Skeletal muscle cell (primary cell): ENCODE data around the gene CROCC.
"Not testable (repeated sequence)": the region's sequence is repeated elsewhere in the genome, so short reads cannot be mapped to it uniquely, and the experiment has no call there.

Experiments used
- DNase-seq: peaks from one replicate; pipeline ENCODE4 v3.0.0-alpha.2; 2010; ENCODE audit warnings: low read depth
- H3K4me3 ChIP-seq: 2 replicates; pipeline ENCODE4 v1.5.1; 2011; ENCODE audit warnings: low read depth, mild to moderate bottlenecking, control low read depth, low read length, moderate library complexity

The CROCC gene

DNA sequence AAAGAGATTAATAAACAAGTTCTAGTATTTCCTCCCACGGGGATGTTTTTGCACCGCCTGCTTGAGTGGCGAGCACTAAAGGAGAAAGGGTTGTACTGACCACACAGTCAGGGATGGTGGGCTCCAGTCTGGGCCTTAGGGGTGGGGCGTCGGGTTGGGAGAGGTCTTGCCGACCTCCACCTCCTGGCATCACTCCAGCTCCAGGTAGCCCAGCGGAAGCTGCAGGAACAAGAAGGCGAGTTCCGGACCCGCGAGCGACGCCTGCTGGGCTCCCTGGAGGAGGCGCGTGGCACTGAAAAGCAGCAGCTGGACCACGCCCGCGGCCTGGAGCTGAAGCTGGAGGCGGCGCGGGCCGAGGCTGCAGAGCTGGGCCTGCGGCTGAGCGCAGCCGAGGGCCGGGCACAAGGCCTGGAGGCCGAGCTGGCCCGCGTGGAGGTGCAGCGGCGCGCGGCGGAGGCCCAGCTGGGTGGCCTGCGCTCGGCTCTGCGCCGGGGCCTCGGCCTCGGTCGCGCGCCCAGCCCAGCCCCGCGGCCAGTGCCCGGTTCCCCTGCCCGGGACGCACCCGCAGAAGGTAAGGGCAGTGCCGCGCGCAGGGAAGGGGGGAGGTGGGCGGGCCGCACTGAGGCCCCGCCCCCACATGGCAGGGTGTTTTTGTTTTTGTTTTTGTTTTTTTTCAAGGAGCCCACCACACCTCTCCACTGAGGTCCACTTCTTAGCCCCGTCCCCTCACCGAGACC is 39.0 kb downstream of the CROCC start:
- peak; percentile 31 for DNase-seq
- H3K4me3 ChIP-seq: peak overlapping the region; percentile 46

DNA sequence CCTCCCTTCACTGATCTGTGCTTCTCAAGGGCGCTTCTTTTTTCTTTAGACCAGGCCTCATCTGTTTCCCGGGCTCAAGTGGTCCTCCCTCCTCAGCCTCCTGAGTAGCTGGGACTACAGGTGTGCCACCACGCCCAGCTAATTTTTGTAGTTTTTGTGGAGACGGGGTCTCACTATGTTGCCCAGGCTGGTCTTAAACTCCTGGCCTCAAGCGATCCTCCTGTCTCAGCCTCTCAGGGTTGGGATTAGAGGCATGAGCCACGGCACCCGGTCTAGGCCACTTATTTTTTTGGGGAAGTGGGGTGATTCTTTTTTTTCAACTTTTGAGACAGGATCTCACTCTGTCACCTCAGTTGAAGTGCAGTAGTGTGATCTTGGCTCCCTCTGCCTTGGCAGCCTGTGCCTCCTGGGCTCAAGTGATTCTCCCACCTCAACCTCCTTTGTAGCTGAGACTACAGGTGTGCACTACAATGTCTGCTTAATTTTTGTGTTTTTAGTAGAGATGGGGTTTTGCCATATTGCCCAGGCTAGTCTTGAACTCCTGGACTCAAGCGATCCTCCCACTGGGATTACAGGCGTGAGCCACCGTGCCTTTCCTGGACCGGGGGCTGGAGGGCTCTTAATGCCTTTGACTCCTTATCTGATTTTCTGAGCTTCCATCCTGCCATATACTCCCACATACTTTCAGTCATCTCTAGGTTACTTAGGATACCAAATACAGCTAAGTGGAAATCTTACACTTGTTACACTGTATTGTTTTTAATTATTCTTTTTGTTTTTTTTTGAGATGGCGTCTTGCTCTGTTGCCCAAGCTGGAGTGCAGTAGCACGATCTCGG is 39.8 kb downstream of the CROCC start:
- peak overlapping the region; percentile 46 for H3K4me3 ChIP-seq
- no peak for DNase-seq

DNA sequence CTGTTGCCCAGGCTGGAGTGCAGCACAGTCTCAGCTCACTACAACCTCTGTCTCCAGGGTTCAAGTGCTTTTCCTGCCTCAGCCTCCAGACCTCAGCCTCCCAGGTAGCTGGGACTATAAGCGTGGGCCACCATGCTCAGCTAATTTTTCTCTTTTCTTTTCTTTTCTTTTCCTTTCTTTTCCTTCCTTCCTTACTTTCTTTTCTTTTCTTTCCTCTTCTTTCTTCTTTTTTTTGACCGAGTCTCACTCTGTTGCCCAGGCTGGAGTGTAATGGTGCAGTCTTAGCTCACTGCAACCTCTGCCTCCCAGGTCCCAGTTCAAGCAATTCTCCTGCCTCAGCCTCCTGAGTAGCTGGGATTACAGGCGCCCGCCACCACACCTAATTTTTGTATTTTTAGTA is 42.4 kb downstream of the CROCC start:
- not testable (repeated sequence) for DNase-seq, H3K4me3 ChIP-seq

DNA sequence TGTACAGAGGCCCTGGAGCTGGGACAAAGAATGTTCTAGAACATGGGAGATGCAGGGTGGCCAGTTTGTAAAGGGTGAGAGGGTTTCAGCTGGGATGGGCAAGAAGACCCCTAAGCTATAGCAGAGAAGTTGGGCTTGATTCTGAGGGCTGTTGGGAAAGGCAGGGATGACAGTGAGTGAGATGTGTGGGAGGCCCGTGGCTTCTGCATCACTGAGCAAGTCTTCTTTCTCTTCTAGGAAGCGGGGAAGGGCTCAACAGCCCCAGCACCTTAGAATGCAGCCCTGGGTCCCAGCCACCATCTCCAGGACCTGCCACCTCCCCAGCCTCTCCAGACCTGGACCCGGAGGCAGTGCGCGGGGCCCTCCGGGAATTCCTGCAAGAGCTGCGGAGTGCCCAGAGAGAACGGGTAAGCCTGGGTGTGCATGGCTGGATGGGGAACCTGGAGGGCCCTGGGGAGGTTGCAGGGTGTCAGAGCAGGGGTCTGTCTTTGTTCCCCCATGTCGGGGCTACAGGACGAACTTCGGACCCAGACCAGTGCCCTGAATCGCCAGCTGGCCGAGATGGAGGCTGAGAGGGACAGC is 43.8 kb downstream of the CROCC start:
- no peak overlapping the region for H3K4me3 ChIP-seq

DNA sequence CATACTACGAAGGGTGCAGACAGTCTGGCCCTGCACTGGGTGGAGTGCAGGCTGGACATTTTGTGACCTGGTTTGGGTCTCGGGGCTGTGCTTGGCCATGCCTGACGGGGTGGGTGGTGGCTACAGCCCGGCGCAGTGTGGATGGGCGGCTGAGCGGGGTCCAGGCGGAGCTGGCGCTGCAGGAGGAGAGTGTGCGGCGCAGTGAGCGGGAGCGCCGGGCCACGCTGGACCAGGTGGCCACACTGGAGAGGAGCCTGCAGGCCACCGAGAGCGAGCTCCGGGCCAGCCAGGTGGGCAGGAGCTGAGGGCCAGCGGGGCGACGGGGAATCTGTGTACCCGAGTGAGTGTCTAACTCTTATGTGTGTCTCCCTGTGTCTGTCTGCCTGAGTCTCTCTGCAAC is 44.6 kb downstream of the CROCC start:
- H3K4me3 ChIP-seq: no peak overlapping the region
- DNase-seq: no peak

More for the DNA sequence above, 43.8 kb downstream of the CROCC start:
- no peak for DNase-seq

DNA sequence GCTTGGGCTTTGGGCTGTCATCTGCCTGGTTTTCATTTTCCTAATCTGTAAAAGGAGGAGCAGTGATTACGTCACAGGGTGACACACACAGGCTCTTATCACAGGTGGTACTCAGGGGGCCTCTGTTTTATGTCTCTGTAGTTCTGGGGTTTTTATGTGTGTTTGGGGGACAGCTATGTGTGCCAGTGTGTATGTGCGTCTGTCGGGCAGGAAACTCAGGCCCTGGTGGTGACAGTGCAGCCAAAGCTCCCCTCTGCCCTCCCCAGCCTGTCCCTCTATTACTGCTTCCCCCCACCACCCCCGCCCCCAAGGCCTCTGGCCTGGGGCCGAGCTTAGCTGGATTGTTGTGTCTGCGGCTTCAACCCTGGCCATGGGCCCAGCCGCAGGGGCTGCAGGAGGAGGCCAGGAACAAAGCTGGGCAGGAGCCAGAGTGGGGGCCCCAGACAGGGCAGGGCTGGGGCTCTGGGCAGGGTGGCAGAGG is 45.4 kb downstream of the CROCC start:
- DNase-seq: peak; percentile 43
- no peak overlapping the region for H3K4me3 ChIP-seq

DNA sequence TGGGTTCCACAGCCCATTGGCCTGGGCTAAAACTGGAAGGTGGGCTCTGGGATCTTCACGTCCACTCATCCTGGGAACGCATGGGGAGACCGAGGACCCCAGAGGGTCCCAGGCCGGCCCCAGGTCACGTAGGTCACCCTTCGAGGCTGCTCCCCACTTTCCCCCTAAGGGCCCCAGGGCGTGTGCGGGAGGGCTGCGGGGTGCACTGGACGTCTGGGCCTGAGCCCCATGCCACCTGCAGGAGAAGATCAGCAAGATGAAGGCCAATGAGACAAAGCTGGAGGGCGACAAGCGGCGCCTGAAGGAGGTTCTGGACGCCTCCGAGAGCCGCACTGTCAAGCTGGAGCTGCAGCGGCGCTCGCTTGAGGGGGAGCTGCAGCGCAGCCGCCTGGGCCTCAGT is 46.2 kb downstream of the CROCC start:
- no peak for DNase-seq
- no peak overlapping the region for H3K4me3 ChIP-seq

DNA sequence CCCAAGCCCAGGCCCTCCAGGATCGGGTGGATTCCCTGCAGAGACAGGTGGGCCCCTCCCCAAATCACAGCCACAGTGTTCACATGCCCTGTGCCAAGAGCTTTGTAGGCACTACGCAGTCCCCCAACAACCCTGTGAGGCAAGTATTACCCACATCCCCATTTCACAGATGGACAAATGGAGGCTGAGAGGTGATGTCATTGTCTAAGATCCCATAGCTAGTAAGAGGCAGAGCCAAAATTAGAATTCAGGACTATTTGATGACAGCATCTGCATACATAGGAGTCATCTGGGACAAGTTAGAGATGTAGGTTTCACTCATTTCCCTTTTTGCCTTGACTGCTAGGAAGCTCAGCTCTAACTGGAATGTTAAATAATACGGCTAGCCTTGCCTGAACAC is 46.6 kb downstream of the CROCC start:
- no peak for DNase-seq

DNA sequence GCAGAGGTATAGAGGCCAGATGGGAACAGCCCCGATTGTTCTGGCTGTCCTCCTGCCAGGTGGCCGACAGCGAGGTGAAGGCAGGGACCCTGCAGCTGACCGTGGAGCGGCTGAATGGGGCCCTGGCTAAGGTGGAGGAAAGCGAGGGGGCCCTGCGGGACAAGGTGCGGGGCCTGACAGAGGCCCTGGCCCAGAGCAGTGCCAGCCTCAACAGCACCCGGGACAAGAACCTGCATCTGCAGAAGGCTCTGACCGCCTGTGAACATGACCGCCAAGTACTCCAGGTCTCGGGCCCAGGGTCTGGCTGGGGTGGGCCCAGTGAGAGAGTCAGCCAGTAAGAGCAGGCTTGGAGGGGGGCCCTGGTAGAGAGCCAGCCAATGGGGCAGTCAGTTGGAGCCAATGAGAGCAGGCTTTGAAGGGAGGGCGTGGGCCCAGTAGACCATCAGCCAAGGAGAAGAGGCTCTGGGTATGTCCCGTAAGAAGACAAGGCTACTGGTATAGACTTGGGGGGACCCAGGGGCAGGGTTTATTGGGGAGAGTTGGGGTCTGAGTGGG is 47.4 kb downstream of the CROCC start:
- DNase-seq: no peak
- H3K4me3 ChIP-seq: no peak overlapping the region

More for the DNA sequence above, 46.6 kb downstream of the CROCC start:
- no peak overlapping the region for H3K4me3 ChIP-seq

DNA sequence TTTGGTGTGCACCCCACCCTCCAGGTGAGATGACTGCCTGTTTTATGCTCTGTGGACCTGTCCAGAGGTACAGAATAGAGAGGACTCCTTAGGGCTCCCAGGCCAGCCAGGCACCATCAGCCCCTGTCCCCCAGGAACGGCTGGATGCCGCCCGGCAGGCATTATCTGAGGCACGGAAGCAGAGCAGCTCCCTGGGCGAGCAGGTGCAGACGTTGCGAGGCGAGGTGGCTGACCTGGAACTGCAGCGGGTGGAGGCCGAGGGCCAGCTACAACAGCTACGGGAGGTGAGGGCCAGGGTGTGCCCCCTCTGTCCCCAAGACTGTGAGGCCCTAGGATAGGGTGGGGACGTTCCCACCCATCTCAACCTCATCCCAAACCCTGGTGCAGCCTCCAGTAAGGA is 47.9 kb downstream of the CROCC start:
- H3K4me3 ChIP-seq: no peak overlapping the region
- no peak for DNase-seq

DNA sequence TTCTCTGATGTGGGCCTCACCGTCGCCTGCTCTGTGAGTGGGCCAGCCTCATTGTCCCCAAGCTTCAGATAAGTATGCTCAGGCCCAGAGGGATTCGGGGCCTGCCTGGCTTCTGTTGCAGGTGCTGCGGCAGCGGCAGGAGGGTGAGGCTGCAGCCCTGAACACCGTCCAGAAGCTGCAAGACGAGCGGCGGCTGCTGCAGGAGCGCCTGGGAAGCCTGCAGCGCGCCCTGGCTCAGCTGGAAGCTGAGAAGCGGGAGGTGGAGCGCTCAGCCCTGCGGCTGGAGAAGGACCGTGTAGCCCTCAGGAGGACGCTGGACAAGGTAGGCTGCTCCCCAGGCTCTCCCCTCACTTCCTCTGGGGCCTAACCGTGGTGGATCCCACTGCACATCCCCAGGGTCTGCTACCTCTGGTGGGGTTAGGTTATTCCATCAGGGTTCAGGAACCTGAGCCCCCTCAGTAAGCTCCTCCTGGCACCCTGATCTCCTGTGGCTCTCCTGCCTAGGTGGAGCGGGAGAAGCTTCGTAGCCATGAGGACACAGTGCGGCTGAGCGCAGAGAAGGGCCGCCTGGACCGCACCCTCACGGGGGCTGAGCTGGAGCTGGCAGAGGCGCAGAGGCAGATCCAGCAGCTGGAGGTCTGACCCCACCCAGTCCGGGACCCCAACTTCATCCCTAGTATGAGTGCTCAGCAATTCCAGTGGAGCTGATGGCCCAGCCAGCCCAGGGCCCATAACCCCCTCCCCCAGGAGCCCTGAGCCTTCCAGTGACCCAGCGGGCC is 48.6 kb downstream of the CROCC start:
- no peak for DNase-seq
- no peak overlapping the region for H3K4me3 ChIP-seq

DNA sequence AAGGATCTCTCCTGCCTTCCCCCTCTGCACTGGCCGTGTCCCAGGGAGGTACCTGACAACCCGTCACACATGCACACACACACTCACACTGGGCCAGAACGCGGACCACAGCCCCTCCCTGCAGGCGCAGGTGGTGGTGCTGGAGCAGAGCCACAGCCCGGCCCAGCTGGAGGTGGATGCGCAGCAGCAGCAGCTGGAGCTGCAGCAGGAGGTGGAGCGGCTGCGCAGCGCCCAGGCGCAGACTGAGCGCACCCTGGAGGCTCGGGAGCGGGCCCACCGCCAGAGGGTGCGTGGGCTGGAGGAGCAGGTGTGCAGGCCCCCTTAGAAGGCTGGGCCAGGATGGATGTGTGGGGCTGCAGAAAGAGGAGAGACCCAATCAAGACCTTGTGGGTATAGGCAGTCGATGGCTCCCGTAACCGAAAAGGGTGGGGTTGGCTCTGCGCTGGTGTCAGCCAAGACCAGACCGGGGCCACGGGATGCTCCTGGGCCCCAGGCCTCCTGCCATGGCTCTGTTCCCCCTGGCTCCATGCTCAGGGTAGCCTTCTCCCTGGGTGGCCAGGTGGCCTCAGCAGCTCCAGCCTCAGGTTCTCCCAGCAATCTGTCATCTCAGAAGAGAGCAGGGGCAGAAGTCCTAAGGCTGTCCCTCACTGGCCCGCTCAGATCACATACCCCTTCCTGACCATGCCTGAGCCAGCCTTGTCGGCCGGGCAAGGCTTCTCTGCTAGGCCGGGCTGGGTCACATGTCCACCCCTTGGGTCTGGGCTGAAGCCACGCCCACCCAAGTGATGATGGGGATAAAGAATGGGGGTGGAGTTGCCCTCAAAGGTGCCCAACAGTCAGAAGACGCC is 49.8 kb downstream of the CROCC start:
- no peak for DNase-seq

DNA sequence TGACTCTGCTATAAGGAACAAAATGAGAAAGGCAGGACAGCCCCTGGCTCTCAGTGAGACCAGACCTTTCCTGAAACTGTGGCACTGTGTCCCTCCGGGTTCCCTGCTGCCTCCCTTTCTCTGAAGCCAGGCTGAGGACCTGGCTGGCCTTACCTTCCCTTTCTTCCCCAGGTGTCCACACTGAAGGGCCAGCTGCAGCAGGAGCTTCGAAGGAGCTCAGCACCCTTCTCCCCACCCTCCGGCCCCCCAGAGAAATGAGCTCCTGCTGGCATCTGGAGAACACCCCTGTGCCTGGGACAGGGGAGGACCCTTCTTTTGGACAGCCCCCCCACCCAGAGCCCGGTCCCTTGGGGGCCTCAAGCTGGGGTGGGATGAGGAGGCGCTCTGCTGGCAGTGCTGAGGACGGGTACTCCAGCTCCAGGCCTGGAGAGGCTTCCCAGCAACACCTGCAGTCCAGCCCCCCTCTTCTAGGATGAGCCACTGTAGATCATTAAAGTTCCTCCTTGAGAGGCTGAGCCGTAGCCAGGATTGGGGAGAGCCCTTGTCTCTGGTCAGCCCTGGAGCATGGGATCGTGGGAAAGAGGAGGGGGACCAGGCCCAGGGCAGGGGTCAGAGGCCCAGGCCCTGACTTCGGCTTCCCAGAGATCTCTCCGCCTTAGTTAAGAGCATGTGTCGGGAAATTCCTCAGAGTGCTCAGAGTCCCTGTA is 50.6 kb downstream of the CROCC start:
- no peak for DNase-seq
- H3K4me3 ChIP-seq: no peak overlapping the region

More for the DNA sequence above, 49.8 kb downstream of the CROCC start:
- H3K4me3 ChIP-seq: no peak overlapping the region

DNA sequence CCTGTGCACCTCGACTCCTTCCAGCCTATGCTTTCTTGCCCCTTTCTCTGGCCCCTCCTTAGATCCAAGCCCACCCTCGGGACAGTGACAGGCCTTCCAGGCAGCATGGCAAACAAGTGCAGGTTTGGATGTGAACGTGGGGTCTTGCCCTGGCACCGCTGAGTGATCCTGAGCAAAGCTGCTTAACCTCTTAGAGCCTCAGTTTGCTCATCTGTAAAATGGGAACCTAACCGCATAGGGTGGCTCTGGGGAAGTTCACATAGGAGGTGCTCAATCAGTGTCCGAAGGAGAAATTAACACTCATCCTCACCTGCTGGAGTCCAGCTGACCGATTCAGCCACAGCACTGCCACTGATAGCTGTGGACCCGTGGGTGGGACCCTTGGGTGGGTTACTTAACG is 51.5 kb downstream of the CROCC start:
- no peak overlapping the region for H3K4me3 ChIP-seq
- DNase-seq: no peak

DNA sequence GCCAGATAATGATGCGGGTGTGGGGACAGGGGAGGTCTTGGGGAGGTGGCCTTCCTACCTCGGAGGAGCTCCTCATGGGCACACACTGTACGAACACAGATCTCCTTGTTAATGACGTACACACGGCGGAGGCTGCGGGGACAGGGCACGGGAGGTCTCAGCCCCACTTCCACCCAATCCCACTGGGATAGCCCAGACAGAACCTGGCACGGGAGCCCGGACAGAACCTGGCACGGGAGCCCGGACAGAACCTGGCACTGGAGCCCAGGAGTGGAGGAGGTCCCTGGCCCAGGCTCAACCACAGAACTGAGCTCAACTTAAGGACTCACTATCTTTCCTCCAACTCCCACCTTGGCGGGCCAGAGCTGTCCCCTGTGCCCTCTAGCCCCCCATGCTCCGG is 53.5 kb downstream of the CROCC start:
- DNase-seq: no peak
- H3K4me3 ChIP-seq: no peak overlapping the region

DNA sequence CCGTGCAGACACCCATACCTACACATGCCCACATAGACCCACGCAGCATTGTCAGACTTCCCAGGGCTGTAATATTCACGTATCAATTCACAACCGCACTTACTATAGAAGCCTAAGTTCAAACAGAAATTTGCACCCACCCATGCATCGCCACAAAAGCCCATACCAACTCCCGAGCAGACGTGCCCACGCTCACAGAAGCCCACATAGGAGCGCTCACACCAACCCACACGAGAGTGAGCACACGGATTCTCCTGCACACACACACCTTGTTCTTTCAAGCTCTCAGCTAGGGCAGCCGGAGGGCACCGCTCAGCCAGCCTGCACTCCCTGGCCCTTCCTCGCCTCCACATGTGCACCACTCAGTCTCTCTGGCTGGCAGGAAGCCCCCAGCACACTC is 54.1 kb downstream of the CROCC start:
- no peak overlapping the region for H3K4me3 ChIP-seq
- DNase-seq: no peak

DNA sequence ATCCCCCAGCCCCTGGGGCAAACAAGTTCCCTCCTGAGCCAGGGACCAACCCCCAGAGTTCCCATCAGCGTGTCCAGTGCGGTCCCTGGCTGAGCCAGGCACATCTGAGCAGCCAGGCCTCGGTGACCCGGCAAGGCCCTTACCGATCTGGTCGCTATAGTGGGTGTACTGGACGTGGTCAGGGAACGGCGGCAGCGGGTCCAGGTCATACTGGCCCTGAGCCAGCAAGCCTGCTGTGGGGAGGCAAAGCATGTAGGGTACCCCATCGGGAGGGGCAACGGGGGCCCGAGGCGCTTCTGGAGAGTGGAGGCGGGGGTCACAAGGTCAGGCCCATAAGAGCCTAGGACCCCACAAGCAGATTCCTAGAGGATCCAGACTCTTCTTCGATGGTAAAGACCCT is 55.2 kb downstream of the CROCC start:
- DNase-seq: no peak
- H3K4me3 ChIP-seq: no peak overlapping the region

DNA sequence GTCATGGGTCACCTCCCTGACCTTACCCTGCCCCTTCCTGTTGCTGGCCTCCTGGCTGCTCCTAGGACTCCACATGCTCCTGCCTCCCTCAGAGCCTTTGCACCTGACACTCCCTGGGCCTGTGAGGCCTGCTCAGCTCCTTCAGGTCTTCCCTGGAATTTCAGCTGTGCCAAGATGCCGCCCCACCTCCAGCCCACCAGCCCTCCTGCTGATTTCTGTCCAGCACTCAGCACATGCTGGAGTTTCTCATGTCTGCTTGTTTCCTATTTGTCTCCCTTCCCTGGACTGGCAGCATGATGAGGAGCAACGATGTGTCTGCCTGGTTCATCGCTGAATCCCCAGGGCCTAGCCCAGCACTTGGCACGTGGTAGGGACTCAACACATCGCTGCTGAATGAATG is 55.6 kb downstream of the CROCC start:
- H3K4me3 ChIP-seq: no peak overlapping the region
- DNase-seq: no peak
